C4-2B (cell line): ENCODE measurements around the gene CLEC12A.

Experiments used
- CTCF ChIP-seq: fragments of 450-650 bp; conservative IDR thresholded peaks from 2 replicates; pipeline ENCODE4 v1.5.1; 2017; ENCODE audit warnings: mild to moderate bottlenecking
- ZFX ChIP-seq: fragments of 450-650 bp; IDR thresholded peaks from 2 replicates; pipeline ENCODE4 v1.6.1; 2017

- no peak for TF ChIP-seq CTCF
- TF ChIP-seq ZFX: no peak
Observed at GRCh38 chr12:10015450-10015849, 44.2 kb downstream of the CLEC12A start.
